CD4-positive, alpha-beta T cell treated with Interleukin-2 at 100 ng/mL for 4 hours (primary cell): ENCODE measurements around the gene SNCB.

Source experiments
- DNase-seq: peaks from one replicate; pipeline ENCODE4 v3.0.0-alpha.2; 2020; ENCODE audit warnings: low spot score

The SNCB gene

GRCh38 chr5:176629853-176630680 is at the start of gene SNCB, which contains the start of gene EIF4E1B:
TSS of gene SNCB (minus strand) at chr5:176630534. CDS start at chr5:176629654, 880 bp downstream.
TSS of gene EIF4E1B (plus strand) at chr5:176630675. CDS start at chr5:176642788, 12,113 bp downstream.
- DNase-seq, result no peak

GRCh38 chr5:176679365-176680225 is 49.3 kb upstream of the SNCB start:
- DNase-seq, result no peak

- DNase-seq, result no peak
Measured at GRCh38 chr5:176678584-176678983, 48.2 kb upstream of the SNCB start.

- no peak for DNase-seq
Measured at GRCh38 chr5:176677209-176677939, 47.0 kb upstream of the SNCB start.

GRCh38 chr5:176676361-176676824 is 46.1 kb upstream of the SNCB start:
- DNase-seq, result no peak

GRCh38 chr5:176675676-176676360 is 45.5 kb upstream of the SNCB start:
- DNase-seq, result no peak

- no peak for DNase-seq
Measured at GRCh38 chr5:176674799-176675198, 44.5 kb upstream of the SNCB start.

GRCh38 chr5:176673651-176674583 is 43.6 kb upstream of the SNCB start:
- DNase-seq, result no peak

GRCh38 chr5:176671890-176672747 is 41.8 kb upstream of the SNCB start:
- DNase-seq, result no peak

GRCh38 chr5:176671399-176671798 is 41.1 kb upstream of the SNCB start:
- no peak for DNase-seq

GRCh38 chr5:176670449-176670848 is 40.1 kb upstream of the SNCB start:
- no peak for DNase-seq

GRCh38 chr5:176667637-176668036 is 37.3 kb upstream of the SNCB start:
- DNase-seq, result no peak

- no peak for DNase-seq
Measured at GRCh38 chr5:176665517-176665916, 35.2 kb upstream of the SNCB start.

GRCh38 chr5:176664886-176665285 is 34.6 kb upstream of the SNCB start:
- no peak for DNase-seq

GRCh38 chr5:176664479-176664878 is 34.1 kb upstream of the SNCB start:
- DNase-seq, result no peak

- no peak for DNase-seq
Measured at GRCh38 chr5:176663566-176663965, 33.2 kb upstream of the SNCB start.

- no peak for DNase-seq
Measured at GRCh38 chr5:176662371-176663333, 32.3 kb upstream of the SNCB start.

GRCh38 chr5:176661676-176662075 is 31.3 kb upstream of the SNCB start:
- DNase-seq, result no peak
